ENCODE measurements around the gene ST3GAL4. TPM values are rescaled to one million over a fixed set of nuclear protein-coding genes. Genes with fewer than 3 reads are reported as not detected.

Gene ST3GAL4
- total RNA-seq, 1 experiment from 2014 or later = 13.6 TPM

DNA sequence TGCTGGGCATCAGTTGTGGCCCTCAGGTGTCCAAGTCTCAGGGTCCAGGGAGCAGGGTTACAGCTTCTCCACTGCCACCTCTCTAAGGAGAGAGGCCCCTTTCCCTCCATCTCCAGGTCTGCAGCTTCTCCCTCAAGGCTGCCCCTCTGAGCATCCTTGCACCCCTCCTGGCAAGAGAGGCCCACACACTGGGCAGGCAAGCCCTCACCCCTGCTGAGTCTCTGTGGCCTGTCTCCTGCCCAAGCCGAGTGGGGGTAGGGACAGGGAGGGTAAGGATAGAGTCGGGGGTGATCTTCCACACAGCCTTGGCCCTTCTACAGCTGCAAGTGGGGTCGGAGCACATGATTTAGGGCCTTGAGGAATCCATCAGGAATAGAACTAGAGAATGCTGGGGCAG is 76.6 kb downstream of the ST3GAL4 start:
- no peak overlapping the region for H3K56ac ChIP-seq (ENCODE audit: insufficient read length, low read depth, low read length)
- Mint-ChIP-seq H3K36me3 (ENCODE audit: insufficient read depth in 1 of 3, low read depth in 3 of 3) (no peaks in the 10 kb centered on the region), H3K4me3 (no peak overlapping the region), H3K27me3 (ENCODE audit: low read depth) (no peaks in the 10 kb centered on the region; the same call in 1 of the 2 replicates), H3K9me3 (no peaks in the 10 kb centered on the region), H3K4me1 (peaks cover 19 to 25% of the 10 kb centered on the region in 2 experiments), H3K27ac (peak overlapping the region in 1 of 3 experiments; percentile 49; a peak in 1 of 7 replicates)
- H3K4ac ChIP-seq (ENCODE audit: low read depth, low read length) = no peak overlapping the region
- WGBS (ENCODE audit: extremely low coverage, insufficient read length, low lambda C conversion rate) = no CpG with 5 or more reads among the region's 3 CpGs
- no peak overlapping the region for H2BK12ac ChIP-seq (ENCODE audit: insufficient read length, low read depth, low read length)
- no peak overlapping the region for H2BK120ac ChIP-seq (ENCODE audit: low read depth, low read length, poor library complexity, severe bottlenecking)
- no peaks in the 10 kb centered on the region for H4K20me1 ChIP-seq (ENCODE audit: control insufficient read depth, insufficient read depth, insufficient read length)
- H3K18ac ChIP-seq (ENCODE audit: insufficient read length, low read depth, low read length) = no peak overlapping the region
- H2BK5ac ChIP-seq (ENCODE audit: insufficient read length, low read length) = no peak overlapping the region
- no peak overlapping the region for H2AFZ ChIP-seq (ENCODE audit: low read length)
- H3K23ac ChIP-seq (ENCODE audit: insufficient read length, low read depth, low read length) = no peak overlapping the region
- H3K27ac ChIP-seq (ENCODE audit: insufficient read length, low read depth, low read length) = no peak overlapping the region
- H2BK20ac ChIP-seq (ENCODE audit: low read depth, low read length, poor library complexity, severe bottlenecking) = no peak overlapping the region
- no peaks in the 10 kb centered on the region; the same call in 1 of the 2 replicates for H3K79me2 ChIP-seq (ENCODE audit: insufficient read depth, low read length)
- no peak overlapping the region for H3K4me2 ChIP-seq (ENCODE audit: insufficient read depth, insufficient read length, low read length)
- H3K27me3 ChIP-seq (ENCODE audit: insufficient read depth, low read length) = no peaks in the 10 kb centered on the region
- no peaks in the 10 kb centered on the region for H3K9me3 ChIP-seq (ENCODE audit: control insufficient read depth, low read depth, low read length)
- H3K79me1 ChIP-seq (ENCODE audit: insufficient read depth, low read depth, low read length, poor library complexity, severe bottlenecking) = no peaks in the 10 kb centered on the region
- no peak overlapping the region for H4K5ac ChIP-seq (ENCODE audit: insufficient read length, low read depth, low read length)
- H3K4me1 ChIP-seq (ENCODE audit: insufficient read depth, low read length) = no peaks in the 10 kb centered on the region; the same call in 1 of the 2 replicates
- H3T11ph ChIP-seq (ENCODE audit: low read length) = no peak overlapping the region
- H3K23me2 ChIP-seq (ENCODE audit: insufficient read length, low read depth, low read length, poor library complexity, severe bottlenecking) = no peaks in the 10 kb centered on the region
- no peak overlapping the region; the same call in 1 of the 2 replicates for H3K14ac ChIP-seq (ENCODE audit: insufficient read depth, low read length)
- DNase-seq = no peak
- H3K9ac ChIP-seq (ENCODE audit: extremely low read depth, insufficient read length, low read length) = no peak overlapping the region
- H2AK5ac ChIP-seq (ENCODE audit: insufficient read length, low read length) = no peak overlapping the region
- TF ChIP-seq, protein P1, sequence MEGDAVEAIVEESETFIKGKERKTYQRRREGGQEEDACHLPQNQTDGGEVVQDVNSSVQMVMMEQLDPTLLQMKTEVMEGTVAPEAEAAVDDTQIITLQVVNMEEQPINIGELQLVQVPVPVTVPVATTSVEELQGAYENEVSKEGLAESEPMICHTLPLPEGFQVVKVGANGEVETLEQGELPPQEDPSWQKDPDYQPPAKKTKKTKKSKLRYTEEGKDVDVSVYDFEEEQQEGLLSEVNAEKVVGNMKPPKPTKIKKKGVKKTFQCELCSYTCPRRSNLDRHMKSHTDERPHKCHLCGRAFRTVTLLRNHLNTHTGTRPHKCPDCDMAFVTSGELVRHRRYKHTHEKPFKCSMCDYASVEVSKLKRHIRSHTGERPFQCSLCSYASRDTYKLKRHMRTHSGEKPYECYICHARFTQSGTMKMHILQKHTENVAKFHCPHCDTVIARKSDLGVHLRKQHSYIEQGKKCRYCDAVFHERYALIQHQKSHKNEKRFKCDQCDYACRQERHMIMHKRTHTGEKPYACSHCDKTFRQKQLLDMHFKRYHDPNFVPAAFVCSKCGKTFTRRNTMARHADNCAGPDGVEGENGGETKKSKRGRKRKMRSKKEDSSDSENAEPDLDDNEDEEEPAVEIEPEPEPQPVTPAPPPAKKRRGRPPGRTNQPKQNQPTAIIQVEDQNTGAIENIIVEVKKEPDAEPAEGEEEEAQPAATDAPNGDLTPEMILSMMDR (conservative IDR thresholded peaks at IDR 0.05) = no peak
- no peak overlapping the region for H2BK15ac ChIP-seq (ENCODE audit: low read depth, low read length)
- H4K91ac ChIP-seq (ENCODE audit: insufficient read length, low read depth, low read length) = no peak overlapping the region
- no peak overlapping the region for H4K8ac ChIP-seq (replicated peaks; ENCODE audit: insufficient read length, low read depth, low read length)

Data from H9 (cell line).